ENCODE data around the gene HTT.
A peak's percentile ranks its signal among the peaks of the same experiment; 100 is the strongest.
"Not testable (repeated sequence)": the region's sequence is repeated elsewhere in the genome, so short reads cannot be mapped to it uniquely, and the experiment has no call there.

HTT gene

DNA sequence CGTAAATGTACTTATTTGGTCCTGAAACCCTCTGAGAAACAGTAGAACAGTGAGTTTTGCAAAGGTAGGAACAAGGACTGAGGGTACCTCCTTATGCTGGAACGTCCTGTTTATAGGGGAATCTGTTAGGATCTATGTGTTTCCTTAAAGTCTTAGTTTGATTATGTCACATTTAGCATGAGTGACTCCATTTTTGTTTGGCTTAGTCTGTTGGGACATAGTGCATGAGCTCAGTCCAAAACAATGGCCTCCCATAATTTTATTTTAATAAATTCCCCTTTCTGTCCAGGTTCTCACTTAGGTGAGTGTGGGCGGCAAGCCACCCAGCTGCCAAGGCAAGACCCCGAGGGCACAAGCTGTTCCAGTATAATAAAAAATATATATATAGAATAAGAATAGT lies 27.9 kb upstream of the HTT start:
- DNase-seq: no peak

DNA sequence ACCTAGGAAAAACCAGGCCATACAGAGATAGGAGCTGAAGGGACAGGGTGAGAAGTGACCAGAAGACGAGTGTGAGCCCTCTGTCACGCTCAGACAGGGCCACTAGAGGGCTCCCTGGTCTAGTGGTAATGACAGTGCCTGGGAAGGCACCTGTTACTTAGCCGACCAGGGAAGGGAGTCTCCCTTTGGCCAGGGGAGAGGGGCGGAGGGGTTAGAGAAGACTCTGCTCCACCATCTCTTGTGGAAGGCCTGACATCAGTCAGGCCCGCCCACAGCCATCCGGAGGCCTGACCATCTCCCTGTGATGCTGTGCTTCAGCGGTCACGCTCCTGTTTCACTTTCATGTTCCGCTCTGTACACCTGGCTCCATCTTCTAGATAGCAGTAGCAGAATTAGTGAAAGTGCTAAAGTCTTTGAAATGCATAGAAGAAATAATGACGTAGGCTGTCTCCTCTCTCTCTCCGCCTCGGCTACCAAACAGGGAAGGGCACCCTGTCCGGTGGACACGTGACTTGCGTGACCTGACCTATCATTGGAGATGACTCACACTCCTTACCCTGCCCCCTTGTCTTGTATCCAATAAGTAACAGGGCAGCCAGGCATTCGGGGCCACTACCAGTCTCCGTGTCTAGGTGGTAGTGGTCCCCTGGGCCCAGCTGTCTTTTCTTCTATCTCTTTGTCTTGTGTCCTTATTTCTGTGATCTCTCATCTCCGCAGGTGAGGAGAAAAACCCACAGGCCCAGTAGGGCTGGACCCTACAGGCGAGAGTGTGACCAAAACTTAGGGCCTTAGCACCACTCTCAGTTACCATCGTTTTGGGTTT lies 26.8 kb upstream of the HTT start:
- DNase-seq: no peak

DNA sequence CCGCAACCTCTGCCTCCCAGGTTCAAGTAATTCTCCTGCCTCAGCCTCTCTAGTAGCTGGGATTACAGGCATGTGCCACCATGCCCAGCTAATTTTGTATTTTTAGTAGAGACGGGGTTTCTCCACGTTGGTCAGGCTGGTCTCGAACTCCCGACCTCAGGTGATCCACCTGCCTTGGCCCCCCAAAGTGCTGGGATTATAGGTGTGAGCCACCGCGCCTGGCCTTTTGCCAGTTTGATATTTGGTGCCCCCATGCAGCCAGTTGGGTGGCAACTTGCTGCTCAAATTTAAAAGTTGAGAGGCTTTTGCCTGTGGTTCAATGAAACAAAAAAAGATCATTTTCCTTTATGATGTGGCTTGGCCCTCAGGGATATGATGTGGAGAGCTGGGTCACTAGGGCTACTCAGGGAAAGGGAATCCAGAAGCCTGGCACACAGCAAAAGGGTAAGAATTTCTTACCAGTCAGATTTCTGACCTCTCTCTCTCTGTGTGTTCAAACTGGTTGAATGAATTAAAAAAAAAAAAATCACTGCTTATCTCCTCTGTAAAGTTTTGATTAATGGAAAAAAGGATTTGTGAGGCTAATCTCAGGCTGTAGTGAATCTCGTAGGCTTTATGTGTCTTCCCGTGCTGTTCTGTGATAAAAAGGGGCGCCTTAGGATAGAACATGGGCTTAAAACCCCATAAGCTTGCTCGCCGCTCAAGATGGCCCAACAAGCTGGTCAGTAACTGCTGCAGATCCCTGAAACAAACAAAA lies 23.2 kb upstream of the HTT start:
- not testable (repeated sequence) for DNase-seq

DNA sequence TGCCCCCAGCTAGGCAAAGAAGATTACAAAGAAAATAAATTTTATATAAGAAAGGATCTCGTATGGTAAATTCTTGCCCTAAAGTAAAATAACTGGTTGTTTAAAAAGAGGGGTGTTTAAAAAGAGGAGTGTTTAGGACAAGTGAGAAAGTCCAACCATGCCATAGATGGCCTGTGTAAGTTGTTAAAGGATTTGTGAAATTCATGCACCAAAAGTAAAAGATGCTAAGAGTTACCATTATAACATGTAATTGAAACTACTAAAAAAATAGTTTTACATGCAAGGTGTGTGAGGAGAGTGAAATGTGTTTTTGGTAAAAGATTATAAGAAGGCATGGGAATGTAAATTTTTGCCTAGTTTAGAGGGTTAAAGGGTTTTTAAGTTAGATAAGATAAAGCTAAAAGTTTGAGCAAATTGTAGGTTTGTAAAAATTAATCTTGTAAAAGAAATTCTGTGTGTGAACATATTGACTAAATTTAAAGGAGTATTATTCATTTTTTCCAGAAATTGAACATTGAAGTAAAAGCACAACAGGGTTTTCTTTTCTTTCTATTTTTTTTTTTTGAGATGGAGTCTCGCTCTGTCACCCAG lies 20.2 kb upstream of the HTT start:
- DNase-seq: no peak

DNA sequence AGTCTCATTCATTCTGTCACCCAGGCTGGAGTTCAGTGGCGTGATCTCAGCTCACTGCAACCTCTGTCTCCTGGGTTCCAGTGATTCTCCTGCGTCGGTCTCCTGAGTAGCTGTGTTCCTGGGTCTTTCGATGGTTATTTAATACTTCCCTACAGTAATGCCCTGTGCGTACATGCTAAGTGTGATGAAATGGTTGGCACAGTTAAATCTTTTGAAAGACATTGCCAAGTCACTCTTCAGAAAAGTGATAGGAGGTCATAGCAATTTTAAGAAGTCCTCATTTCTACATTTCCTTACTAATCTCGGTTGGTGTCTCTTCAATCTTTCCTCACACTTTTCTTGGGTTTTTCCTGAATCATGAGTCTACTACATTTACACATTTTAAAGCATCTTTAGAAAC lies 14.5 kb upstream of the HTT start:
- DNase-seq: no peak

DNA sequence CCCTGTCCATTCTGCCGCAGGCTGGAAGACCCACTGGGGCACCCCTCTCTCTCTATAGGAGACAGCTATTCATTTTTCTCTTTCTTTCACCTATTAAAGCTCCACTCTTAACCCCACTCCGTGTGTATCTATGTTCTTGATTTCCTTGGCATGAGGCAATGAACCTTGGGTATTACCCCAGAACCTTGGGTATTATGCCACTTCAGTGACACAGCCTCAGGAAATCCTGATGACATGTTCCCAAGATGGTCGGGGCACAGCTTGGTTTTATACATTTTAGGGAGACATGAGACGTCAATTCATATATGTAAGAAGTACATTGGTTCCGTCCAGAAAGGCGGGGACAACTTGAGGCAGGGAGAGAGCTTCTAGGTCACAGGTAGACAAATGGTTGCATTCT lies 13.5 kb upstream of the HTT start:
- DNase-seq: no peak

DNA sequence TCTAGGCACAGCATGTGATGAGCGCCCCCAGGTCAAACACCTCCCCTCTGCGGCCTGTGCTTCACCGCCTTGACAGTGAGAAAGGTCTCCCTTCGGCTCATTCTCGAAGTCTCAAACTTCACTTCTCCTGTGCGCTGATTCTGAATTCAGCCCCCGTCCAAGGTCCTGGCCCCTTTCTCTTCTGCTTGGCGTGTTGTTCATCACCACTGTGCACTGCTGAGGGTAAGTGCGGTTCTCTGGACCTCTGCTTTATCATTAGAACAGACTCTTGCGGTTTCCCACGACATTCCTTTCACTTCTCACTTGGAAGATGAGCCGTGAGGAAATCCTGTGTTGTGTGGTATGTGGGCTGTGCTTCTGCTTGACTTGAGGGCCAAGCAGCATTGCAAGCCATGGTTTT lies 12.0 kb upstream of the HTT start:
- no peak for DNase-seq

DNA sequence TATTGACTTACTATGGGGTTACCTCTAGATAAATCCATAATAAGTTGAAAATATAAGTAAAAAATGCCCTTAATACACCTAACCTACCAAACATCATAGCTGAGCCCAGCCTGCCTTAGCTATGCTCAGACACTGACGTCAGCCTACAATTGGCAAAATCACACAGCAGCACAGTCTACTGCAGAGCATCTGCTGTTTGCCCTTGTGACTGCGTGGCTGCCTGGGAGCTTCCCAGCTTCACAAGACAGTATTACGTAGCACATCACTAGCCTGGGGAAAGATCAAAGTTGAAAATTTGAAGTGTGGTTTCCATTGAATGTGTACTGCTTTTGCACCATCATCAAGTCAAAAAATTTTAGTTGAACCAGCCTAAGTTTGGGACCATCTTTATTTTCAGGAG lies 8.9 kb upstream of the HTT start:
- DNase-seq: no peak

DNA sequence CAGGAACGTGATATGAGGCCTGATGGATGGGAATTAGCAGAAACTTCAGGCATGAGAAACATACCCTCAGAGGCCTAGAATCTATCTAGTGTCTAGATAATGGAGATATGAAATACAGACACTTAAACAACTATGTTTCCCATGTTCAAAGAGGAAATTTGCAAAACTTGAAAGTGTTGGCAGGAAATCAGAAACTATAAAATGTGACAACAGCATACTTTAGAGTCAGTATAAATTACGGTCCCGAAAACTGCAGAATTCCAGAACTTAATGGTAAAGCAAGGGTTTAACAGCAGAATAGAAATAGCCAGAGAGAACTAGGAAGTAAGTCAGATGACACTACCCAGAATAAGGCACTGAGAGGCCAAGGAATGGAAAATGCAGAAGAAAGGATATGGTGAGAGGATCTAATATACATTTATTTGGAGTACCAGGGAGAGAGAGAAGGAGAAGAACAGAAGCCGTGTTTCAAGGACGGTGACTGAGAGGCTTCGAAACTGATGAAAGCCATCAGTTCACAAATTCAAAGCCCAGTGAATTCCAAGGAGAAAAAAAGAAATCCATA lies 7.6 kb upstream of the HTT start:
- DNase-seq: no peak

DNA sequence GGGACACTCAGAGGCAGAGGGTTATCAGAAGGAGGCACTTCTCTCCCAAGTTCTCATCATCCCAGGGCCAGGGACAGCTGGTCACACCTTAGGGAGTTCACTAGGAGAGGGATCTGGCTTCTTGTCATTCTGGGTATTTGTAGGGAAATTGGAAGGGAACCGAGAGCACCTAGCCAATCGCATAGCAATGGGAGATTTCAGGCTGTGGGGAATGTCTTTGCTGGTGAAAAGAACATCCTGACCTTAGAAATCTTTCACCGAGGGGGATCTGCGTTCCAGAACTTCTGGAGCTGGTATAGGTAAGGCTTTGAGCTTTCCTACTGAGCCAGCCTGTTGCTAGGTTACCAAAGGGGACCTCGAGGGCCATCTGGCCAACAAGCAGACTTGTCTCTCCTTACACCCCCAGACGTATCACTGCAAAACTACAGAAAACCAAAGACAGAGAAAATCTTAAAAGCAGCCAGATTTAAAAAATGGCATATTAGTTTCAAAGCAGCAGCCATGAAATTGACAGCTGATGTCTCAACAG lies 6.9 kb upstream of the HTT start:
- peak; percentile 9 for DNase-seq

DNA sequence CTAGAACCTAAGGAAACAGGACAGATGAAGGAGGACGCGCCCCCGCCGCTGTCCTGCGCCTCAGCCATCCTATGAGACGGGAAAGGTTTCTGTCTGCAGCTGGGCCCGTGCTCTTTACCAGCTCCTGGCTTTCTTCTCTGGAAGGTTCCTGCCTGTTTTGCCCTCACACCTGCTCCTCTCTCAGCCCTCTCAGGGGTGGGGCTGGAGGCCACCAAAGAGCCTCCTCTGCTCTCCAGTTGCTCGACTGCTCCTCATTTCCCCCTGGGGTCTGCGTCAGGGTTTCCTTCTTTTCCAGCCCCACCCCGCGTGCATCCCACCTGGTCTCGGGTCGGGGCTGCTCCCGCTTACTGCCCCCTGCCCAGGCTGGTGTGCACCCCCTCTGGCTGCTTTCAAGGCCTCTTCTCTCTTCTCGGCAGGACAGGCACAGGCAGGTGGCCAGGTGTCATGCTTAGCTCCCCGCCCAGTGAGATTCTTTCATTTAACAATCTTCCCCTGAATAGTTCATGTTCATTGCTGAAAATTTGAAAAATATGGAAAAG lies 4.8 kb upstream of the HTT start:
- DNase-seq: no peak

DNA sequence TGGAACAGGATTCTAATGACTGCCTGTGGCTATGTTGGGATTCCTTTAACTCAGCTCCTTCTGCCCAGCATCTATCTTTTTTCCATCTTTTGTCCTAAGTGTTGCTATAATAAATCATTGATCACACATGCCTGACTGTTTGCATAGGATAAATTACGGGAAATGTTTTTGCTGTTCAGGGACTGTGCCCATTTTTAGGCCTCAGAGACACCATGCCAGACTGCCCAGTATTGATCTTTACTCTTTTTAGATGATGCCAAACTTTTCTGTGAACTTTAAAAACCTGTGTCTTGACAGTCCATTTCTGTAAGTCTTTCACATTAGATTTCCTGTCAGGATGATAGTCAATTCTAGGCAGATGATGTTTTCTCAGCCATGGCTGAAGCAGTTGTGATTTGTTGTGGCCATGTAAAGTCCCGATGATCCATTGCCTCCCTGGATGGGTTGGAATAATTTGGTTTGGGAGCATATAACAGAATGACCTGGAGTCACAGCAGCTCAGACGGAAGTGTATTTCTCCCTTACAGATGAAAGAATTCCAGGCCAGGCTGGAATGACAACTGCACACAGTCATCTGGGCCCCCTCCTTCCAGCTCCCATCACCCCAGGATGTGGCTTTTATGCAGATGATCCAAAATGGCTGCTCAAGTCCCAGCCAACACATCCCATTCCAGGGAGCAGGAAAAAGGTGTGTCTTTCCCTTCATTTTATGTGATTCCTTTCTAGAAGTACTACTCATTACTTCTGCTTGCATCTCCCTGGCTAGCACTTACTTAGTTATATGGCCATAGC lies 3.6 kb upstream of the HTT start:
- DNase-seq: no peak

DNA sequence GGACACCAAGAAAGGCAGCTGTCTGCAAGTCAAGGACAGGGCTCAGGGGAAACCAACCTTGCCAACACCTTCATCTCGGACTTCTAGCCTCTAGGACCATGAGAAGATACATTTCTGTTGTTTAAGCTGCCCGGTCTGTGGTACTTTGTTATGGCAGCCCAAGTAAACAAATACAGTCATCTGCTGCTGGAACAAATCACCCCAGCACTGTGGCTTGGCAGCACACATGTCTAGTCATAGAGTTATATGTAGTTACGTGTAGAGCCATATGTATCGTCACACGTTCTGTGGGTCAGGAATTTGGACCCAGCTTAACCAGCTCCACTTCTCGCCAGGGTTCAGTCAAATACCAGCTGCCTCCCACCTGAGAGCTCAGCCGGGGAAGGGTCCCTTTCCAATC lies 2.7 kb upstream of the HTT start:
- DNase-seq: no peak

DNA sequence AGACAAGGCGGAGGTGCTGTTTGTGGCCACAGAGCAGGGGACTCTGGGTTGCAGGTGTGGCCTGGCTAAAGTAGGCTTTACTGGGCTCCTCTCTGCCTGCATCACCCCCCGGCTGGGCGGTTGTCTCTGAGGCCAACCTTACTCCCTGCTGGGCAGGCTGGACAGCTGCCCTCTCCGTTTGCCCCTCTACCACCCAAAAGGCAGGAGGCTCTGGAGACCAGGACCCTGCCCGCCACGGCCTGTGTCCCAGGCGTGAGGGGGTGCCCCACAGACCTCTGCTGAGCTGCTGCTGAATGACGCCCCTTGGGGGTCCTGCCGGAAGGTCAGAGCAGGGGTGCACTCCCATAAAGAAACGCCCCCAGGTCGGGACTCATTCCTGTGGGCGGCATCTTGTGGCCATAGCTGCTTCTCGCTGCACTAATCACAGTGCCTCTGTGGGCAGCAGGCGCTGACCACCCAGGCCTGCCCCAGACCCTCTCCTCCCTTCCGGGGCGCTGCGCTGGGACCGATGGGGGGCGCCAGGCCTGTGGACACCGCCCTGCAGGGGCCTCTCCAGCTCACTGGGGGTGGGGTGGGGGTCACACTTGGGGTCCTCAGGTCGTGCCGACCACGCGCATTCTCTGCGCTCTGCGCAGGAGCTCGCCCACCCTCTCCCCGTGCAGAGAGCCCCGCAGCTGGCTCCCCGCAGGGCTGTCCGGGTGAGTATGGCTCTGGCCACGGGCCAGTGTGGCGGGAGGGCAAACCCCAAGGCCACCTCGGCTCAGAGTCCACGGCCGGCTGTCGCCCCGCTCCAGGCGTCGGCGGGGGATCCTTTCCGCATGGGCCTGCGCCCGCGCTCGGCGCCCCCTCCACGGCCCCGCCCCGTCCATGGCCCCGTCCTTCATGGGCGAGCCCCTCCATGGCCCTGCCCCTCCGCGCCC lies 1.1 kb upstream of the HTT start:
- no peak for DNase-seq

DNA sequence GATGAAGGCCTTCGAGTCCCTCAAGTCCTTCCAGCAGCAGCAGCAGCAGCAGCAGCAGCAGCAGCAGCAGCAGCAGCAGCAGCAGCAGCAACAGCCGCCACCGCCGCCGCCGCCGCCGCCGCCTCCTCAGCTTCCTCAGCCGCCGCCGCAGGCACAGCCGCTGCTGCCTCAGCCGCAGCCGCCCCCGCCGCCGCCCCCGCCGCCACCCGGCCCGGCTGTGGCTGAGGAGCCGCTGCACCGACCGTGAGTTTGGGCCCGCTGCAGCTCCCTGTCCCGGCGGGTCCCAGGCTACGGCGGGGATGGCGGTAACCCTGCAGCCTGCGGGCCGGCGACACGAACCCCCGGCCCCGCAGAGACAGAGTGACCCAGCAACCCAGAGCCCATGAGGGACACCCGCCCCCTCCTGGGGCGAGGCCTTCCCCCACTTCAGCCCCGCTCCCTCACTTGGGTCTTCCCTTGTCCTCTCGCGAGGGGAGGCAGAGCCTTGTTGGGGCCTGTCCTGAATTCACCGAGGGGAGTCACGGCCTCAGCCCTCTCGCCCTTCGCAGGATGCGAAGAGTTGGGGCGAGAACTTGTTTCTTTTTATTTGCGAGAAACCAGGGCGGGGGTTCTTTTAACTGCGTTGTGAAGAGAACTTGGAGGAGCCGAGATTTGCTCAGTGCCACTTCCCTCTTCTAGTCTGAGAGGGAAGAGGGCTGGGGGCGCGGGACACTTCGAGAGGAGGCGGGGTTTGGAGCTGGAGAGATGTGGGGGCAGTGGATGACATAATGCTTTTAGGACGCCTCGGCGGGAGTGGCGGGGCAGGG lies 568 bp downstream of the HTT start:
- DNase-seq: peak; percentile 3

DNA sequence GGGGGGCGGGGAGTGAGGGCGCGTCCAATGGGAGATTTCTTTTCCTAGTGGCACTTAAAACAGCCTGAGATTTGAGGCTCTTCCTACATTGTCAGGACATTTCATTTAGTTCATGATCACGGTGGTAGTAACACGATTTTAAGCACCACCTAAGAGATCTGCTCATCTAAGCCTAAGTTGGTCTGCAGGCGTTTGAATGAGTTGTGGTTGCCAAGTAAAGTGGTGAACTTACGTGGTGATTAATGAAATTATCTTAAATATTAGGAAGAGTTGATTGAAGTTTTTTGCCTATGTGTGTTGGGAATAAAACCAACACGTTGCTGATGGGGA lies 1.1 kb downstream of the HTT start:
- DNase-seq: no peak

DNA sequence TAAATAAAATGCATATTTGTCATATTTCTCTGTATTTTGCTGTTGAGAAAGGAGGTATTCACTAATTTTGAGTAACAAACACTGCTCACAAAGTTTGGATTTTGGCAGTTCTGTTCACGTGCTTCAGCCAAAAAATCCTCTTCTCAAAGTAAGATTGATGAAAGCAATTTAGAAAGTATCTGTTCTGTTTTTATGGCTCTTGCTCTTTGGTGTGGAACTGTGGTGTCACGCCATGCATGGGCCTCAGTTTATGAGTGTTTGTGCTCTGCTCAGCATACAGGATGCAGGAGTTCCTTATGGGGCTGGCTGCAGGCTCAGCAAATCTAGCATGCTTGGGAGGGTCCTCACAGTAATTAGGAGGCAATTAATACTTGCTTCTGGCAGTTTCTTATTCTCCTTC lies 3.3 kb downstream of the HTT start:
- DNase-seq: no peak

DNA sequence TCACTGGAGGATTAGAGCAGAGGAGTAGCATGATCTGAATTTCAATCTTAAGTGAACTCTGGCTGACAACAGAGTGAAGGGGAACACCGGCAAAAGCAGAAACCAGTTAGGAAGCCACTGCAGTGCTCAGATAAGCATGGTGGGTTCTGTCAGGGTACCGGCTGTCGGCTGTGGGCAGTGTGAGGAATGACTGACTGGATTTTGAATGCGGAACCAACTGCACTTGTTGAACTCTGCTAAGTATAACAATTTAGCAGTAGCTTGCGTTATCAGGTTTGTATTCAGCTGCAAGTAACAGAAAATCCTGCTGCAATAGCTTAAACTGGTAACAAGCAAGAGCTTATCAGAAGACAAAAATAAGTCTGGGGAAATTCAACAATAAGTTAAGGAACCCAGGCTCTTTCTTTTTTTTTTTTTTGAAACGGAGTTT lies 5.2 kb downstream of the HTT start:
- DNase-seq: no peak

DNA sequence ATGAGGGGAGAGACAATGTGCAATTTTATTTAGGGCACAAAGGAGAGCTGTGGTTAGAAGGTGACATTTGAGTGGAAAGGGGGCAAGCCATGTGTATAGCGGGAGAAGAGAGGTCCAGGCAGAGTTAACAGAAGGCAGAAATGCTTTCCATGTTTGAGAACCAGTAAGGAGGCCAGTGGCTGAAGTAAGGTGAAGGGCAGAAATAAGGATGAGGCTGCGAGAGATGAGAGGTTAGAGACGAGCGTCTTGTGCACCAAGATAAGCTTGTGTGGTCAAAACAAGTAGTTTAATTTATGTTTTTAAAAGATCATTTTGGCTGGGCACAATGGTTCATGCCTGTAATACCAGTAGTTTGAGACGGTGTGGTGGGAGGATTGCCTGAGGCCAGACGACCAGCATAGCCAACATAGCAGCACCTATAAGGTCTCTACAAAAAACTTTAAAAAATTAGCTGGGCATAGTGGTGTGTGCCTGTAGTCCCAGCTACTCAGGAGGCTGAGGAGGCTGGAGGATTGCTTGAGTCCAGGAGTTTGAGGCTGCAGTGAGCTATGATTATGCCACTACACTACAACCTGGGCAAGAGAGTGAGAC lies 8.5 kb downstream of the HTT start:
- DNase-seq: no peak

DNA sequence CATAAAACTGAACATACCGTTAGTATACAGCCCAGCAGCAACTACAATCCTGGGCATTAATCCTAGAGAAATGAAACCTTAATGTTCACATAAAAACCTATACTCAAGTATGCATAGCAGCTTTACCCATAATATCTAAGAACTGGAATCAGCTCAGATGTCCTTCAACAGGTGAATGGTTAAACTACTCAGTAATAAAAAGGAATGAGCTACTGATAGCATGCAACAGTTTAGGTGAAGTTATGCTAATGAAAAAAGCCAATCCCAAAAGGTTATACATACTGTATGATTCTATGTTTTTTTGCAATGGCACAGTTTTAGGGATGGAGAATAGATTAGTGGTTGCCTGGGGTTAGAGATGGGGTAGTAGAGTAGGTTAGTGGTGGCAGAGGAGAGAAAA lies 9.3 kb downstream of the HTT start:
- no peak for DNase-seq

Measured in NCI-H524 treated with DMSO at 0.1 percent for 48 hours (cell line).